GM12801 (cell line): ENCODE measurements around the gene PWWP3B.

Experiments
- TF ChIP-seq, protein P1 (sequence below): IDR thresholded peaks from one replicate; pipeline ENCODE4 v1.5.1; 2011; ENCODE audit warnings: control low read depth; ENCODE audit not compliant: insufficient read length; ENCODE audit errors: extremely low read depth

Gene PWWP3B

DNA sequence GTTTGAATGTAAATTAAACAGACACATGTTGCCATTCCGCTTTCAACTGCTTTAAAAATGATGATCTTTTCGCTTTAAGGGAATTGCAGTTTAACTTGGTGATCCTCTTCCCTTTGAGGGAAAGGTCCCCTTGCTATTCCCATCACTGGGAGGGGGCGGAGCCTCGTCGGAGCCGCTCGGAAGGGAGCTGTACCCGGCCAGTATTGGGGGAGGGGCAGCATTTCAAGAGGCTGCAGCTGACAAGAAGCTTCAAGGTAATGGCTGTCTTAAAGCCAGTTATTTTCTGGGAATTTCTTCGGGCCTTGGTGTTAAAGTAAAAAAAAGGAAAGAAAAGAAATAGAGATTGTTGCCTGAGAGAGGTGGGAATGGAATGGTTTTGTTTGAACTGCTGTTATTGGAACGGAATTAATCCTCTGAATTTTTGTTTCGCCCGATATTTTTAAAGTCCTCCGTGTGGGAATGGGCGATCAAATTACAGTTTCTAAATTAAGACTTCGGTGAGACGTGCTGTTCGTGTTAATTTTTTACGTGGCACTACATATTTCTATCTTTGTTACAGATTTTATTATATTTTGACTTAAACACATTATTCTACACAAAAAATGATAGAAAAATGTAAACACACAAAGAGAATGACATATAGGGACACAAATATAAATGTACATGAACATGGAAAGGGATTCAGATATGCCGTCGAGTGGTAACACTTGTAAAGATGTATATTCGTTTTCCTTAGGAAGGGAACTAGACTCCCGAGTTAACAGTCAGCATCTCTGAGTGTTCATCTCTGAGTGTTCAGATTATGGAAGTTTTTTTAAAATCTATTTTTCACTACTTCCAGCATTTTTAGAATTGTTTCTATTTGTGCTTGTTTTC lies 9.2 kb downstream of the PWWP3B start:
- TF ChIP-seq, protein P1, sequence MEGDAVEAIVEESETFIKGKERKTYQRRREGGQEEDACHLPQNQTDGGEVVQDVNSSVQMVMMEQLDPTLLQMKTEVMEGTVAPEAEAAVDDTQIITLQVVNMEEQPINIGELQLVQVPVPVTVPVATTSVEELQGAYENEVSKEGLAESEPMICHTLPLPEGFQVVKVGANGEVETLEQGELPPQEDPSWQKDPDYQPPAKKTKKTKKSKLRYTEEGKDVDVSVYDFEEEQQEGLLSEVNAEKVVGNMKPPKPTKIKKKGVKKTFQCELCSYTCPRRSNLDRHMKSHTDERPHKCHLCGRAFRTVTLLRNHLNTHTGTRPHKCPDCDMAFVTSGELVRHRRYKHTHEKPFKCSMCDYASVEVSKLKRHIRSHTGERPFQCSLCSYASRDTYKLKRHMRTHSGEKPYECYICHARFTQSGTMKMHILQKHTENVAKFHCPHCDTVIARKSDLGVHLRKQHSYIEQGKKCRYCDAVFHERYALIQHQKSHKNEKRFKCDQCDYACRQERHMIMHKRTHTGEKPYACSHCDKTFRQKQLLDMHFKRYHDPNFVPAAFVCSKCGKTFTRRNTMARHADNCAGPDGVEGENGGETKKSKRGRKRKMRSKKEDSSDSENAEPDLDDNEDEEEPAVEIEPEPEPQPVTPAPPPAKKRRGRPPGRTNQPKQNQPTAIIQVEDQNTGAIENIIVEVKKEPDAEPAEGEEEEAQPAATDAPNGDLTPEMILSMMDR: no peak

DNA sequence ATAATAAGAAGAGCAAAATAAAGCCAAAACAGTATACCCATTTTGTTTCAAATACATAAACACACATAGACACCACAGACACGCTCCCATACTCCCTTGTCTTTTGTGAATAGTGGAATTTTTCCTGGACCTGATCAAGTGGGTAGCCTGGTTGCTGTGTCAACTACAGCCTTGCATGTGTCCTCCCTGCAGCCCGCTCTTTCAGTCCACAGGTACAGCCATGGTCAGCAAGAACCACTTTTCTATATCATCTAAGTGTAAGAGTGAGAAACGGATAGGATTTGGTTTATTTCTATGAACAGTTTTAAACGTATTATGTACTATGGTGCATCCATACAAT lies 9.8 kb downstream of the PWWP3B start:
- TF ChIP-seq, protein P1: no peak

DNA sequence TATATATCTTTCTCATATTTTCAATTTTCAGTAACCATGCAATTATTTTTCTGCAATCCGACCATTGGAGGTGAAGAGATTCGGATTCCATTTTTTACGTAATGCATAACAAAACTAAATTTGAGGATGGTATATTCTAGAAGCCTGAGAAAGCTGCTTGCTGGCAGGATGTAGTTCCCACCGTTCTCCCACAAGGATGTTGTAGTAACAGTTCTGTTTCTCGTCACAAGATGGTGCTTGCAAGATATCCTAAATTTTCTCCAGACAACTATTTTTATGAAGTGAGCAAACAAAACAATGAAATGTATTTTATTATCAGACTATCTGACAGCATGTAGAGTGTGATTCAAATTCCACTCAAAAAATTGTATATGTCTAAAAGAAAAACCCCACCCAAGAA lies 10.7 kb downstream of the PWWP3B start:
- TF ChIP-seq, protein P1: no peak

DNA sequence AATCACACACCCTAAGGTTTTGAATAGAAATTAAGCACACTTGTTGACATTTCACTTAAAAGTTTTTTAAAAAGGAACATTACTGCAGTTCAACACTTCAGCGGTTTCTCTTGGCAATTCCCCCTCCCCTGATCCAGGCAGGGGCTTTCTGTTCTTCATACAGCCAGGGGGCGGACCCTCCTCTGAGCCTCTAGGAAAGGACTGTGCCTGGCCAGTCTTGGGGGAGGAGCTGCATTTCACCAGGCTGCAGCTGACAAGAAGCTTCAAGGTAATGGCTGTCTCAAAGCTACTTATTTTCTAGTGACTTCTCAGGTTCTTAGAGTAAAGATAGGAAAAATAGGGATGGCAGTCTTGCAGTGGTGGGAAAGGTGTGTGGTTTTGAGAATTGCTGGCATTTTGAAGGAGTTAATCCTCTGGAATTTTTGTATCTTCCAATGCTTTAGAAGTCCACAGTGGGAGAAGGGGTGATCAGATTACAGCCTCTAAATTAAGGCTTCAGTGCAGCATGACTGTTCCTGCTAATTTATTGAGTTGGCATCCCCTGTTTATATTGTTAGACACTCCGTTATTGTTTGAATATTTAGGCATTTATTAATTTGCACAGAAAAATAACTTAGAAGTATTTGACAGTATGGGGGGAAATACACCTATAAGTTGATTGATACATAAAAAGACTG lies 33.5 kb downstream of the PWWP3B start:
- TF ChIP-seq, protein P1: no peak

DNA sequence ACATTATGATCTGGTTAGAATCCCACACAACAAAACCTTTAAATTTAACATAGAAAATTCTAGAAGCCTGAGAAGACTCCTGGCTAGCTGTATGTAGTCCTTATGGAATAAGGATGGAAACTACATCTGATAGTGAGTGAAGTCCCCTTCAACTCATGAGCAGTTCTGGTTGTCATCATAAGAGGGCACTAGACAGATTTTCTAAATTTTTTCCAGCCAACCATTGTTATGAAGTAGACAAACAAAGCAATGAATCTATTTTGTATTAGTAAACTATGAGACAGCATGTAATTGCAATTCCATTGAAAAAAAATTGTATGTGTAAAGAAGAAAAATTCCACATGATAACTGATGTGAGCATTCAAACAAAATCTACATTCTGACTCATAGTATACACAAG lies 35.2 kb downstream of the PWWP3B start:
- TF ChIP-seq, protein P1: no peak

DNA sequence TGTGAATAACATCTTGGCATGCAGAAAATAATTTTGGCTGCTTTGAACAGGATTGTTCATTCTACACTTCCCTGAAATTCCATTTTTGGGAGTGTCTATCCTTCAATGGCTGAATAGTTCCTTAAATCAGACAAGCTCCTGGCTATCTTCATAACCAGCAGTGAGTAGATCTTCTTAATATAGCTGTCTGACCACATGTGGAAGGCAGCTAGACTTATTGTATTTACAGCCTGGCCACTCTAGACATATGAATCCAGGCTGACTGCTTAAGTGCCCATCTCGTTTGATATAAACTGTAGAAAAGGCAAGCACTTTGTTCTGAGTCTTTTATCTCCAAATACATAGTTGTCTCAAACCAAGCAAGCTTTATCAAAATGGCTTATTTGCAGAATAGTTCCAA lies 40.0 kb downstream of the PWWP3B start:
- TF ChIP-seq, protein P1: no peak
